GM18909 (cell line): ENCODE results near the gene PIK3R3.
"Not testable (repeated sequence)": the region's sequence is repeated elsewhere in the genome, so short reads cannot be mapped to it uniquely, and the experiment has no call there.

Source experiments
- ATAC-seq: cut with Tn5 transposase; IDR thresholded peaks from one replicate; pipeline ENCODE4 v1.9.1; 2021; ENCODE audit warnings: mild to moderate bottlenecking; ENCODE audit not compliant: unreplicated experiment, poor library complexity

Gene PIK3R3

DNA sequence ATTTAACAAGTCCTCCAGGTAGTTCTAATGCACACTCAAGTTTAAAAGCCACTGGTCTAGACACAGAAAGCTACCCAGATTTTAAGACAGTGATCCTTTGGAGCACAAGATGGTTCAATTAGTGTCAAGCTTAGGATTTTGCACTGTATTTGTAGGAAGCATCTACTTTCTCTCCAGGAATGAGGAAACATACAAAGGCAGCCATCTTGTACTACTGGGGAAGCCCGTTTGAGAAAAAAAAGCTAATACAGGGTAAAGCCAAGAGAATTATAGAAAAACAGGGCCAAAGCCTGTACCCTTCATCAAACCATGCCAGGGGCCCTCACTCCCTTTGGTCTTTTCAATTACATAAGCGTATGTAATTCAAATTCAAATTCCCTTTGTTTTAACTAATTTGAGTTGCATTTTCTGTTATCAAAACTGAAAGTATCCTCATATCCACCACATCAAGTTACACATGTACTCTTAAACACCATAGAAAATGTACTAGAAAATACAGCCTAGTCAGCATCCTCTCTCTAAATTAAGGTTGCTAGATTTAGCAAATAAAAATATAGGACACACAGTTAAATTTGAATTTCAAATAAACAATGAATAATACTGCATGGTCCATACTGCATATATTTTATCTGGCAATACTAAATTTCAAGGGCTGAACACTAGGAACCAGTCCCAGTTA lies 17.4 kb downstream of the PIK3R3 start:
- ATAC-seq = no peak

DNA sequence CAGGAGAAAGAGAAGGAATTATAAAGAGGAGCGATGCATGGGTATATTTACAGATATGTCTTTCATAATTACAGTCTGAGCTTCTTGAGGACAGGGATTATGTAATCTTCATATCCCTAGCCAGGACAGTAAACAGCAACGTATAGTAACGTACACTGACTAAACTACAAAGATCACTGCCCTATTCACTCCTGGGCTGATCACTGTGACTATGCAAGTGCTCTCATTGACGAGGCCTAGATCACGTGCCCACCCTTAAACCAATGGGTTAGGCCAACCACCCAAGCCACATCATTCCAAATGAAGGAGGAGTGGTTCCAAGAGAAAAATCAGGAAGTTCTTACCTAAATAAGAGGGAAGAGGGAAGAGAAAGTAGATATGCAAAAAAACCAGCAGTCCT lies 18.5 kb downstream of the PIK3R3 start:
- ATAC-seq = no peak

GRCh38 chr1:46112108-46112507 lies 20.3 kb downstream of the PIK3R3 start:
- ATAC-seq = no peak

GRCh38 chr1:46110521-46110920 lies 21.9 kb downstream of the PIK3R3 start:
- no peak for ATAC-seq

GRCh38 chr1:46102769-46103476 lies 29.5 kb downstream of the PIK3R3 start:
- ATAC-seq = no peak

DNA sequence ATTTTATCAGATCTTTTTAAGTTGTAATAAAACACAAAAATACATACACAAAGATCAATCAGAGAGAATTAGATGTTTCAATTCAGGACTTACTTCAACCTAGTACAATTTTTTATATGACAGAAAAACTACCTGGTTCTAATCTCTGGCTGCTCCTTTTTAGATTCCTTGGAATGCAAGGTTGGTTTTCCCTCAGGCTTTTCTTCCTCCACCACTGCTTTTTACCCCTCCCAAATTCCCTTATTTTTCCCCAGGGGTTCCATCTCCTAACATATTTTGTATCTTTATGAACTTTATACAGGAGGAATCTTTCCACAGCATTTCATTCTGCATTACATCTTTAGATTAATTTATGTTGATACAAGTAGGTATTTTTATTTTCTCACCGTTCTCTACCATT lies 33.2 kb downstream of the PIK3R3 start:
- no peak for ATAC-seq

DNA sequence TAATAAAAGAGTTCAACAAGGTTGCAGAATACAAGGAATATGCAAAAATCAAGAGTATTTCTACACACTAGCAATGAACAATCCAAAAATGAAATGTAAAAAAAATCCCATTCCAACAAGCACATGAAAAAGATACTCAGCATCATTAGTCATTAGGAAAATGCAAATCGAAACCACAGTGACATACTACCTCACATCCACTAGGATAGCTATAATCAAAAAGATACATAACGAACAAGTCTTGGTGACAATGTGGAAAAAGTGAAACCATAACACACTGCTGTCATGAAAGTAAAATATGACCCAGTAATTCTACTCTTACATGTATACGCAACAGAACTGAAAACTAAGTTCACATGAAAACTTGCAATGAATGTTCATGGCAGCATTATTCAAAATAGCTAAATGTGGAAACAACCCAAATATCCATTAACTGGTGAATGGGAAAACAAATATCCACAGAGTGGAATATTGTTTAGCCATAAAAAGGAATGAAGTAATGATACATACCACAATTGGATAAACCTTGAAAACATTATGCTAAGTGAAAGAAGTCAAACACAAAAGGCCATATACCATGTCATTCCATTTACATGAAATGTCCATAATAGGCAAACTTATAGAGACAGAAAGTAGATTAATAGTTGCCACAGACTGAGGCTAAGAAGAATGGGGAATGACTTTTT lies 34.3 kb downstream of the PIK3R3 start:
- ATAC-seq = no peak

- ATAC-seq = no peak
These were observed 35.3 kb downstream of the PIK3R3 start for GRCh38 chr1:46097149-46097472.

DNA sequence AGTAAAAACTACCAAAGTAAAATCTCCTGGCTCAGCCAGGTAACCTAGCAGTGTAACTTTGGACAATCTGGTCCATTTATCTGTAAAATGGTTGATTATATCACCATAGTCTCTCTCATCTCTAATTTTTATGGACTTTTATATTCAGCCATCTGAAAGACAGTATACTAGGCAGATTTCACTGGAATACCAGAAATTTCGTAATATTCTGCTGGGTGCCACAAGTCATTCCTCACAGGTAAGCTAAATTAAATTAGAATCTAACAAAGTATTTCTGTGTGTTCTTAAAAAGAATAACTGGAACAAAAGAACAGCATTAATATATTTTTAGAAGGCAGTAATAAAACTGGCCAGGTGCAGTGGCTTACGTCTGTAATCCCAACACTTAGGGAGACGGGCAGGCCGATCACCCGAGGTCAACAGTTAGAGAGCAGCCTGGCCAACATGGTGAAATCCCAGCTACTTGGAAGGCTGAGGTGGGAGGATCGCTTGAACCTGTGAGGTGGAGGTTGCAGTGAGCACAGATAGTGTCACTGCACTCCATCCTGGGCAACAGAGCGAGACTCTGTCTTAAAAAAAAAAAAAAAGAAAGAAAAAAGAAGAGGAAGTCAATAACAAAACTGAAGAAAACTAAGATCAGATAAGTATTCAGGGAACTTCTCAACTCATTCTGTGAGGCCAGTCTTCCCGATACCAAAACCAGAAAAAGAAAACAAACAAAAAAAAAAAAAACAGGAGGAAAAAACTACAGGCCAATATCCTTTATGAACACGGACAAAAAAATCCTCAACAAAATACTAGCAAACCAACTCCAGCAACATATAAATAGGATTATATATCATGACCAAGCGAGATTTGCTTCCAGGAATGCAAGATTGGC lies 35.9 kb downstream of the PIK3R3 start:
- ATAC-seq = no peak

- ATAC-seq = not testable (repeated sequence)
These were observed 37.3 kb downstream of the PIK3R3 start for GRCh38 chr1:46095110-46095509.

GRCh38 chr1:46094471-46095005 lies 37.9 kb downstream of the PIK3R3 start:
- ATAC-seq = no peak

DNA sequence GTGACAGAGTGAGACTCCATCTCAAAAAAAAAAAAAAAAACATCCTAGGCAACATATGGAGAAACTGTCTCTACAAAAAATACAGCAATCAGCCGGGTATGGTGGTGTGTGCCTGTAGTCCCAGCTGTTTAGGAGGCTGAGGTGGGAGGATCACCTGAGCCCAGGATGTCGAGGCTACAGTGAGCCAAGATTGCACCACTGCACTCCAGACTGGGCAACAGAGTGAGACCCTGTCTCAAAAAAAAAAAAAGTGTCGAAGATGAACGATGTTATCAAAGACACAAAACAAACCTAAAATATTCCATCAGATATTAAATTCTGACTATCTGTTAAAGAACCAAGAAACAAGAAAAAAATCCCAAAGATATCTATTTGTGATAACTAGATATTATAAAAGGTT lies 38.6 kb downstream of the PIK3R3 start:
- ATAC-seq = not testable (repeated sequence)

DNA sequence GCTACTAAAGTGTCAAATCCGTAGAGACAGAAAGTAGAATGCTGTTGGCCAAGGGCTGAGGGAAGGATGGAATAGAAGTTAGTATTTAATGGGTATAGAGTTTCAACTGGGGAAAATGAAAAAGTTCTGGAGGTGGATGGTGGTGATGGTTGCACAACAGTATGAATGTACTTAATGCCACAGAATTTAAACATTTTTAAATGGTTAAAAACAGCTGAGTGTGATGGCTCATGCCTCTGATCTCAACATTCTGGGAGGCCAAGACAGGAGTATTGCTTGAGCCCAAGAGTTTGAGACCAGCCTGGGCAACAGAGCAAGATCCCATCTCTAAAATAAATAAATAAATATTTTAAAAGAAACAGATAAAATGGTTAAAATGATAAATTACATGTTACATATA lies 44.5 kb downstream of the PIK3R3 start:
- ATAC-seq = no peak

DNA sequence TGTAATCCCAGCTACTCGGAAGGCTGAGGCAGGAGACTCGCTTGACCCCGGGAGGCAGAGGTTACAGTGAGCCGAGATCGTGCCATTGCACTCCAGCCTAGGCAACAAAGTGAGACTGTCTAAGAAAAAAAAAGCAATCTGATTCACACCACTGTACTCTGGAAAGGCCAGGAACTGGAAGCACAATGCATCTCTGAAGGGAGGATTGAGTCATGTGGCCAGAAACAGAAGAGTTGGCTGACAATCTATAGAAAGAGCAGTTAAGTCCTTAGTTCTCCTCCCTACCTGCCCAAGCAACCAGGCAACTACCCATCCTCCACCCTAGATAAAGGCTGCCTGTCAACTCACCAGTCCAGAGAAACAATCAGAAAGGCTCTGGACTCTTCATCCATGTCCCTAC lies 45.9 kb downstream of the PIK3R3 start:
- no peak for ATAC-seq

DNA sequence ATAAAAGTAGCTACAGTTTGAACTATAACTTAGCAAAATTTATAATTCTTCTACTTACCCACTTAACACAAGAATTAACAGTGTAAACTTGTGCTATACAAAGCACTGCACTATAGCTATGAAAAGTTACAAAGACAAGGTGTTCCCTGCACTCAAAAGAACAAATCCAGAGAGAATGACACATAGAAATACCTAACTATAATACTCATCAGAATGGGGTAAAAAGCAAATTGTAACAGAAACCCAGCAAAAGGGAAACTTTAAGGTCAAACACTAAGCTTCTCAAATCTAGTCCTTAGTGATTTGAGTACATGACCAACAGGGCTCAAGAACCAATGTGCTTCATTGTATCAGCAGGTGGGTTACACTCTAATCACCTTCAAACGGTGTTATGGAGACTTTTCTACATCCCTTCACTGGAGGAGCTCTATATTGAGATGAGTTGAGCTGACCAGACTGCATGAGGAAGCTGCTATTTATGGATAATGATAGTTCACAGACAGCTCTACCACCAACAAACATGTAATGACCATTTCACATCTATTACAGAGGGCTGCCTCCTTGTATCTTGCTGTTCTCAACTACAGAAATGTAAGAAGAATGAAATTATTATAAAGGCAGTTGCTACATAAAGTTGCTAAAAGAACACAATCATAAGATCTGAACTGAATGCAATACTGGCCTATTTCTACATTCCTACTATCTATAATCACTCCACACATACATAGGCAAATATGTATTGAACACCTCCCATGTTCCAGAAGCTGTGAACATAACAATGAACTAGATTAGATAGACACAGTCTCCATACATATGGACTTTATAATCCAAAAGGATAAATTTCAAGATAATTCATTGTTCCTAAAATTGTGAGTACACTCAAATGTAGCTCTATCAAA lies 47.6 kb downstream of the PIK3R3 start:
- ATAC-seq = no peak

- ATAC-seq = no peak
These were observed 48.9 kb downstream of the PIK3R3 start for GRCh38 chr1:46083579-46083978.

DNA sequence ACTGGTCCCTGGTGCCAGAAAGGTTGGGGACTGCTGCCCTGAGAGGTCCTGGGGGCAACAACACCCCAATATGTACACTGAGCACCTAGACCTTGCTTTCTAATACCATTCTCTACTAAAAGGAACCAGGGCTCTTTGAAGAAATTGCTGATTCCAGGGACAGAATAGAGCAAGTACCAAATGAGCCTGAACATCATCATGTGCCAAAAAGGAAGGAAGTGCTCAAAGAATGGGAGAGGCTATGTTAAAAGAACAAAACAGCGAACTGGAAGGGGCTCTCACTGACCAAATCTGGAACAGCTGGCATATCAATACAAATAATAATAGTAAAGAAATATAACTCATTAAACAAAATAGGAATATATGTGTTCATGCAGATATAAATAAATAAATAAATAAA lies 50.8 kb downstream of the PIK3R3 start:
- no peak for ATAC-seq

GRCh38 chr1:46081206-46081605 lies 51.2 kb downstream of the PIK3R3 start:
- ATAC-seq = no peak

- no peak for ATAC-seq
These were observed 52.2 kb downstream of the PIK3R3 start for GRCh38 chr1:46080257-46080656.
